Nephron (organoid): ENCODE results near the gene STMN3.

Source experiments
- H3K27ac Mint-ChIP-seq, 3 experiments: 2 replicates each; pipeline ENCODE4 v1.8.0; 2020; ENCODE audit warnings: mixed read lengths in 3 of 3, mild to moderate bottlenecking in 2 of 3, moderate library complexity in 1 of 3
- H3K27me3 Mint-ChIP-seq: 2 replicates; pipeline ENCODE4 v1.8.0; 2021; ENCODE audit warnings: low read depth, mild to moderate bottlenecking, moderate library complexity, mixed read lengths
- H3K36me3 Mint-ChIP-seq: 2 replicates; pipeline ENCODE4 v1.8.0; 2020; ENCODE audit warnings: low read depth, mixed read lengths
- H3K4me1 Mint-ChIP-seq: 2 replicates; pipeline ENCODE4 v1.8.0; 2020; ENCODE audit warnings: mixed read lengths
- H3K4me3 Mint-ChIP-seq, 3 experiments: 2 replicates each; pipeline ENCODE4 v1.8.0; 2020; ENCODE audit warnings: mild to moderate bottlenecking in 3 of 3, mixed read lengths in 3 of 3, moderate library complexity in 2 of 3
- H3K9me3 Mint-ChIP-seq: 2 replicates; pipeline ENCODE4 v1.8.0; 2020; ENCODE audit warnings: mixed read lengths
- CTCF ChIP-seq, 3 experiments: fragments of 200-600 bp; sonication (generic); IDR thresholded peaks; one replicate each; pipeline ENCODE4 v1.5.0; 2021; ENCODE audit warnings: antibody characterized with exemption in 3 of 3; ENCODE audit not compliant: unreplicated experiment in 3 of 3

STMN3 gene

DNA sequence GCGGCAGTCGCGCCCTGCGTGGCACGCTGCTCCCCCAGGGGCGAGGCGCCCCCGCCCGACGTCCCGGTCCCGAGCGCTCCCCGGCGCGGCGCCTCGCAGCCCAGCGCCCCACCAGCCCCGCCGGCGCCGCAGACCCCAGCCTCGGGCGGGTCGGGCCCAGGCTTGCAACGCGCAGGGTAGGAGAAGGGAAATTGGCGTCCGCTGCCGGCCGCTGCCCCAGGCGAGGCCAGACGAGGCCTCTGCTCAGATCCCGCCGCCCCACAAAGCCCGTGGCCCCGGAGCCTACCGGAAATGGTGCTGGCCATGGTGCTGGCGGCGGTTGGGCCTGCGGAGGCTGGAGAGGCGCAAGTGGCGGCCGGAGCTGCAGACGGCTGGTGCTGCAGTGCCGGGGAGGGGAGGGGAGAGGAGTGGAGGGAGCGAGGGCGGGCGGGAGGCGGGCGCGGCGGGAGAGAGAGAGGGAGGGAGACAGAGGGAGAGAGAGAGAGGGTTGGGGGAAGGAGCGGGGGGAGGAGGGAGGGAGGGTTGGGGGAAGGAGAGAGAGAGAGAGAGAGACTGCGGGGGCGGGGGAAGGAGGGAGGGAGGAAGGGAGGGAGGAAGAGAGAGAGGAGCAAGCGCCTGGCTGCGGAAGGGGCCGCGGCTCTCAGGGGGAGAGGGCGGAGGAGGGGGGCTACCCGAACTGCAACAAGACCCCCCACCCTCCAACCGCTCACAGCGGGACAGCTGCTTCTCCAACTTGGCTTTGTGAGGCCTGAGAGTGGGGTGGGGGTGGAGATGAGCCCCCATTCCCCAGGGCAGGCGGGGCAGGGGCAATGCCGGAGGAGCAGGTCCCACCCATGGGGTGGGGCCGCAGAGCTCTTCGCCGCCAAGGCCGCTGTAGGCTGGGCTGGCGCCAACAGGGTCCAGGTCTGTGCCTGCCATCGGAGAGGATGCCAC, at the start of gene STMN3:
STMN3 (minus strand) TSS at position 384 of the 933 bp plus-strand sequence; CDS start at position 305, 79 bp downstream.
- Mint-ChIP-seq H3K27ac (peak within 1 kb of the TSS; percentile 89 to 92 (median 92)), H3K9me3 (no peaks in the 10 kb centered on the region), H3K36me3 (no peaks in the 10 kb centered on the region), H3K4me1 (peaks cover 9% of the 10 kb centered on the region), H3K4me3 (peak within 1 kb of the TSS; percentile 74 to 92 (median 90)), H3K27me3 (peaks cover 9% of the 10 kb centered on the region)
- TF ChIP-seq CTCF (IDR thresholded peaks at IDR 0.05; ENCODE audit: unreplicated experiment in 3 of 3), result no peak

GRCh38 chr20:63702036-63702665, 48.9 kb upstream of the STMN3 start:
- Mint-ChIP-seq H3K4me1 (peaks cover 6% of the 10 kb centered on the region), H3K27ac (no peak overlapping the region), H3K27me3 (peaks cover 2% of the 10 kb centered on the region), H3K9me3 (no peaks in the 10 kb centered on the region), H3K36me3 (peaks cover 16% of the 10 kb centered on the region), H3K4me3 (no peak overlapping the region)
- TF ChIP-seq CTCF (IDR thresholded peaks at IDR 0.05; ENCODE audit: unreplicated experiment in 3 of 3), result no peak

GRCh38 chr20:63701329-63702035, 48.3 kb upstream of the STMN3 start:
- no peak for TF ChIP-seq CTCF (IDR thresholded peaks at IDR 0.05; ENCODE audit: unreplicated experiment in 3 of 3)
- Mint-ChIP-seq H3K27me3 (peaks cover 3% of the 10 kb centered on the region), H3K4me1 (peaks cover under 1% of the 10 kb centered on the region), H3K4me3 (no peak overlapping the region), H3K27ac (no peak overlapping the region), H3K9me3 (no peaks in the 10 kb centered on the region), H3K36me3 (peaks cover 11% of the 10 kb centered on the region)

DNA sequence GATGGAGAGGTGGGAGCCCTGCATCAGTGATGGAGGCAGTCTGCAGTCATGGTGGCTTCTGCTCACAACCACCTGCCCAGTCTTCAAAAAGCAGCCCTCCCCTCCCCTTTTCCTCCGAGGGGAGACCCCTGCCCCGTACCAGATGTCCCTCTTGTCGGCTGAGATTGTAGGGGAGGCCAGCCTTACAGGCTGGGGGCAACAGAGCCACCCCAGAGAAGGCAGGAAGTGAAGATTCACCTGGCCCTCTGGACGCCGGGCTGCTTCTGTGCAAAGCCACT, 47.8 kb upstream of the STMN3 start:
- no peak for TF ChIP-seq CTCF (IDR thresholded peaks at IDR 0.05; ENCODE audit: unreplicated experiment in 3 of 3)
- peaks cover 9% of the 10 kb centered on the region for H3K36me3 Mint-ChIP-seq
- H3K4me3 Mint-ChIP-seq, result no peak overlapping the region
- no peak overlapping the region for H3K27ac Mint-ChIP-seq
- peaks cover 3% of the 10 kb centered on the region for H3K27me3 Mint-ChIP-seq
- H3K4me1 Mint-ChIP-seq, result no peaks in the 10 kb centered on the region
- no peaks in the 10 kb centered on the region for H3K9me3 Mint-ChIP-seq

GRCh38 chr20:63700199-63701050, 47.2 kb upstream of the STMN3 start:
- Mint-ChIP-seq H3K4me1 (no peaks in the 10 kb centered on the region), H3K9me3 (no peaks in the 10 kb centered on the region), H3K27ac (no peak overlapping the region), H3K36me3 (peaks cover 7% of the 10 kb centered on the region), H3K4me3 (no peak overlapping the region), H3K27me3 (peaks cover 3% of the 10 kb centered on the region)
- no peak for TF ChIP-seq CTCF (IDR thresholded peaks at IDR 0.05; ENCODE audit: unreplicated experiment in 3 of 3)
